ENCODE results near the gene GTPBP3. TPM values are rescaled to one million over a fixed set of nuclear protein-coding genes. Genes with fewer than 3 reads are reported as not detected.

GTPBP3 gene
- total RNA-seq, 2 experiments from 2014 or later: 83.2 to 113 TPM

GRCh38 chr19:17292301-17293074, 44.9 kb upstream of the GTPBP3 start:
- peak overlapping the region; percentile 77 for H3K4me3 ChIP-seq (ENCODE audit: low read depth, low read length, poor library complexity, severe bottlenecking)
- TF ChIP-seq EZH2phosphoT487 (IDR thresholded peaks at IDR 0.05; ENCODE audit: borderline replicate concordance, low read depth, low read length) (no peak), CTCF (conservative IDR thresholded peaks at IDR 0.05; ENCODE audit: low read length) (peak; percentile 78)
- peak overlapping the region; percentile 63 for H3K27ac ChIP-seq (ENCODE audit: low read depth, low read length, poor library complexity, severe bottlenecking)
- no TSS peak for BruUV-seq (replicated peaks)
- no peaks in the 10 kb centered on the region for H4K20me1 ChIP-seq (ENCODE audit: insufficient read depth, low read length)
- no peaks in the 10 kb centered on the region for H3K9me2 ChIP-seq (ENCODE audit: insufficient read depth, low read length)
- peaks cover 10% of the 10 kb centered on the region; the same call in 1 of the 2 replicates for H3K79me2 ChIP-seq (ENCODE audit: insufficient read depth, low read depth, low read length)
- no peaks in the 10 kb centered on the region for H3K9me3 ChIP-seq (ENCODE audit: low read length)
- H3K4me2 ChIP-seq (ENCODE audit: low read length): peak overlapping the region; percentile 88
- ChIA-PET POLR2A (interaction anchor here (0.6 to 1.5 kb wide), 3 partner anchors 14 to 58 kb away, joined by 3 to 6 read pairs (median 4); no protein-coding TSS in a partner anchor), CTCF (ENCODE audit: unreplicated experiment) (interaction anchor here (0.6 kb wide), 1 partner anchor 8 kb away, joined by 3 read pairs; no protein-coding TSS in a partner anchor)
- intact Hi-C loops (cut with micrococcal nuclease; ENCODE audit: unreplicated experiment): loop anchor here (1.0 kb wide), 3 partner anchors 13 to 94 kb away; partner anchors contain the start of gene MRPL34
- H2AFZ ChIP-seq (ENCODE audit: low read length): peak overlapping the region; percentile 77
- DNase-seq (ENCODE audit: low spot score): peak; percentile 87
- peaks cover 16% of the 10 kb centered on the region; the same call in 1 of the 2 replicates for H3K36me3 ChIP-seq (ENCODE audit: insufficient read depth, low read length)
- H3K4me1 ChIP-seq (ENCODE audit: insufficient read depth, low read length, poor library complexity, severe bottlenecking): peaks cover 27% of the 10 kb centered on the region

GRCh38 chr19:17293605-17294004, 43.7 kb upstream of the GTPBP3 start:
- Histone ChIP-seq H3K36me3 (ENCODE audit: insufficient read depth, low read length) (peaks cover 26% of the 10 kb centered on the region), H2AFZ (ENCODE audit: low read length) (no peak overlapping the region), H3K4me2 (ENCODE audit: low read length) (peak overlapping the region; percentile 88), H3K9me3 (ENCODE audit: low read length) (no peaks in the 10 kb centered on the region), H3K9me2 (ENCODE audit: insufficient read depth, low read length) (no peaks in the 10 kb centered on the region), H3K79me2 (ENCODE audit: insufficient read depth, low read depth, low read length) (peaks cover 10% of the 10 kb centered on the region; the same call in 1 of the 2 replicates), H3K4me3 (ENCODE audit: low read depth, low read length, poor library complexity, severe bottlenecking) (peak overlapping the region; percentile 77), H4K20me1 (ENCODE audit: insufficient read depth, low read length) (no peaks in the 10 kb centered on the region), H3K4me1 (ENCODE audit: insufficient read depth, low read length, poor library complexity, severe bottlenecking) (peaks cover 27% of the 10 kb centered on the region), H3K27ac (ENCODE audit: low read depth, low read length, poor library complexity, severe bottlenecking) (peak overlapping the region; percentile 27)
- TF ChIP-seq EZH2phosphoT487 (IDR thresholded peaks at IDR 0.05; ENCODE audit: borderline replicate concordance, low read depth, low read length): no peak
- TF ChIP-seq CTCF (conservative IDR thresholded peaks at IDR 0.05; ENCODE audit: low read length): 0 out of 2 replicates have a peak, but pooled peaks have one; percentile 15
- intact Hi-C loops (cut with micrococcal nuclease; ENCODE audit: unreplicated experiment): no loop called here
- POLR2A ChIA-PET: interaction anchor here (0.6 to 1.5 kb wide), 3 partner anchors 13 to 405 kb away, joined by 3 to 6 read pairs (median 3); partner anchors contain the start of gene F2RL3
- TSS peak; percentile 52 for BruUV-seq (replicated peaks)
- no peak for DNase-seq (ENCODE audit: low spot score)
- CTCF ChIA-PET (ENCODE audit: unreplicated experiment): interaction anchor here (0.6 to 1.0 kb wide), 3 partner anchors 10 to 15 kb away, joined by 3 read pairs; partner anchors contain the start of genes ABHD8, DDA1 and MRPL34
